Common myeloid progenitor, CD34-positive (primary cell): Measurements from ENCODE around the gene PGLYRP4.
"Not testable (repeated sequence)": the region's sequence is repeated elsewhere in the genome, so short reads cannot be mapped to it uniquely, and the experiment has no call there.

ENCODE experiments used
- CTCF ChIA-PET: fragments of 350-600 bp; sonication (Branson Sonifier 250); formaldehyde crosslinking; loops from one replicate; lab custom pipeline; 2021; ENCODE audit warnings: antibody characterized with exemption; lab: Charles Lee
- POLR2A ChIA-PET: fragments of 350-600 bp; sonication (Branson Sonifier 250); formaldehyde crosslinking; loops from one replicate; lab custom pipeline; 2021; ENCODE audit warnings: antibody characterized with exemption; lab: Charles Lee
- DNase-seq, 3 donors: peaks; one replicate each; pipeline versions ENCODE4 v3.0.0 to v3.0.0-alpha.2; 2013
- H3K27ac ChIP-seq, 2 experiments: 1 replicate in 1 of 2; 2 replicates in 1 of 2; pipeline ENCODE4 v1.7.0; 2013; ENCODE audit warnings: inconsistent platforms in 2 of 2, low read length in 2 of 2, mild to moderate bottlenecking in 2 of 2, low read depth in 1 of 2, moderate library complexity in 1 of 2; ENCODE audit not compliant: severe bottlenecking in 2 of 2, insufficient read depth in 1 of 2, poor library complexity in 1 of 2
- H3K27me3 ChIP-seq, 5 experiments: replicated peaks in 2 of 5; 1 replicate in 3 of 5; 2 replicates in 2 of 5; pipeline versions ENCODE4 v1.6.1 to v1.7.0; 2013; ENCODE audit warnings: low read length in 4 of 5, mild to moderate bottlenecking in 2 of 5, moderate library complexity in 2 of 5, inconsistent platforms in 1 of 5; ENCODE audit not compliant: insufficient read depth in 5 of 5, control insufficient read depth in 4 of 5
- H3K36me3 ChIP-seq, 4 experiments: 1 replicate in 2 of 4; 2 replicates in 2 of 4; pipeline versions ENCODE4 v1.6.1 to v1.7.0; 2013; ENCODE audit warnings: low read length in 3 of 4, control low read depth in 1 of 4, mild to moderate bottlenecking in 1 of 4; ENCODE audit not compliant: control insufficient read depth in 4 of 4, insufficient read depth in 4 of 4
- H3K4me1 ChIP-seq, 4 experiments: 1 replicate in 3 of 4; 2 replicates in 1 of 4; pipeline versions ENCODE4 v1.6.1 to v1.7.1; 2013; ENCODE audit warnings: low read length in 3 of 4, mild to moderate bottlenecking in 3 of 4, control low read depth in 1 of 4, inconsistent platforms in 1 of 4, moderate library complexity in 1 of 4; ENCODE audit not compliant: control insufficient read depth in 4 of 4, insufficient read depth in 4 of 4; ENCODE audit errors: control extremely low read depth in 1 of 4
- H3K4me3 ChIP-seq, 7 experiments: 1 replicate in 4 of 7; 2 replicates in 3 of 7; pipeline versions ENCODE4 v1.5.1 to v1.7.0; 2013; ENCODE audit warnings: mild to moderate bottlenecking in 7 of 7, low read length in 6 of 7, moderate library complexity in 6 of 7, inconsistent platforms in 2 of 7, low read depth in 2 of 7, control low read depth in 1 of 7; ENCODE audit not compliant: insufficient read depth in 4 of 7, control insufficient read depth in 1 of 7; ENCODE audit errors: extremely low read depth in 1 of 7
- H3K9me3 ChIP-seq, 5 experiments: 1 replicate in 4 of 5; 2 replicates in 1 of 5; pipeline versions ENCODE4 v1.6.1 to v1.7.1; 2013; ENCODE audit warnings: low read length in 4 of 5, mild to moderate bottlenecking in 2 of 5, inconsistent platforms in 1 of 5, low read depth in 1 of 5, moderate library complexity in 1 of 5; ENCODE audit not compliant: control insufficient read depth in 4 of 5, insufficient read depth in 2 of 5; ENCODE audit errors: control extremely low read depth in 1 of 5
- WGBS: methylation state at CpG from one replicate; pipeline ENCODE4 v1.1.5; 2013; ENCODE audit not compliant: insufficient coverage; 5-methylcytosine and 5-hydroxymethylcytosine counted together

PGLYRP4 gene

DNA sequence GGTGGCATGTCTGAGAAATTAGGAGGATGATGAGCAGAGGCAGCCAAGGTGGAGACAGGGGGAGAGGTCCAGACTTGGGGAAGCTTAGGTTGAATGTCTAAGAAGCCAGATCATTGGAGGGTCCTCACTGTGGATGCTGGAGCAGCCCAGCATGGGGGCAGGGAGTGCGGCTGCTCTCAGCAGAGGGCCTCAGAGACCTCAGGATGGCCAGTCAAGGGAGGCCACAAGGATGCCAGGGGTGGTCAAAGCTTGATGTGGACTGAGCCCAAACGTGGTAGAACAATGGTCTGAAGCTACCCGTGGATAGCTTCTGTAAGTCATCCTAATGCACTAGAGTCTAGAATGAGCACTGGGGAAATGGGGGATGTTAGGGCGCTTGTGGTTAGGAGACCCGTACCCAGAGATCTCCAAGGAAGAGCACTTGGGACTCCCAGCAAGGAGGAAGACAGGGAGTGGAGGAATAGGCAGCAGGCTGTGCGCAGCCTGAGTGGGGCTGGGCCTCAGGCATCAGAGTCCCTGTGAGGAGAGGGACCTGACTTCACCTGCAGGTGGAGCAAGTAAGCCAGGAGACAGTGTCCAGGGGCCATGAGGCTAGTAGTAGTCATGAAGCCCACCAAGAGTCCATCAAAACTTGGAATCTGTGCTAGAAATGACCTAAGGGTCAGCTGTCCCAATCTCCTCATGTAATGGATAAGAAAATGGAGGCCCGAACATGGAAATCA lies 4.7 kb upstream of the PGLYRP4 start:
- Histone ChIP-seq H3K4me3 (no peak overlapping the region), H3K27me3 (no peaks in the 10 kb centered on the region), H3K9me3 (no peaks in the 10 kb centered on the region), H3K4me1 (peaks cover 2 to 24% (median 19%) of the 10 kb centered on the region in 4 experiments), H3K36me3 (no peaks in the 10 kb centered on the region), H3K27ac (no peak overlapping the region)
- peak in 1 of 3 donors; percentile 28 for DNase-seq
- 90% methylated on average over 7 of the region's 7 CpGs for WGBS
- CTCF ChIA-PET: interaction anchor here (0.7 to 9.1 kb wide), 19 partner anchors 9 to 265 kb away, joined by 3 to 199 read pairs (median 9); partner anchors contain the start of genes PGLYRP3, S100A12 and S100A8
- POLR2A ChIA-PET: interaction anchor here (0.7 kb wide), 1 partner anchor 141 kb away, joined by 3 read pairs; no protein-coding TSS in a partner anchor

DNA sequence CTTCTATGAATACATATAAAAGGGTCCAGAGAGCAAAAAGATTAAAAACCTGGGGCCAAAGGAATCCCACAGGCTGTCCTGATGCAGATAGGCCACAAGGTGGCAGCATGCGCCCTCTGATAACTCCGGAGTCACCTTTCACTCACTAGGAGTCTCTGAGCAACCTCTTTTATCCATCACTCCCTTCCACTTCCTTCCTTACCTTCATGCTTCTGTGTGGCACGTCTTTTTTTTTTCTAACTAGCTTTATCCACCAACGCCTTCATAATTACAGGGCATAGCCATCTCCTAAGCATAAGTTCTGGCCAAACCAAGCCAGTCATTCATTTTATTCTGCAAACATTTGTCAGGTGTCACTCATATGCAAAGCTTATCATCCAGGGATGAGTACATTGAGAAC lies 3.9 kb upstream of the PGLYRP4 start:
- WGBS: 0% methylated on average over 3 of the region's 4 CpGs

DNA sequence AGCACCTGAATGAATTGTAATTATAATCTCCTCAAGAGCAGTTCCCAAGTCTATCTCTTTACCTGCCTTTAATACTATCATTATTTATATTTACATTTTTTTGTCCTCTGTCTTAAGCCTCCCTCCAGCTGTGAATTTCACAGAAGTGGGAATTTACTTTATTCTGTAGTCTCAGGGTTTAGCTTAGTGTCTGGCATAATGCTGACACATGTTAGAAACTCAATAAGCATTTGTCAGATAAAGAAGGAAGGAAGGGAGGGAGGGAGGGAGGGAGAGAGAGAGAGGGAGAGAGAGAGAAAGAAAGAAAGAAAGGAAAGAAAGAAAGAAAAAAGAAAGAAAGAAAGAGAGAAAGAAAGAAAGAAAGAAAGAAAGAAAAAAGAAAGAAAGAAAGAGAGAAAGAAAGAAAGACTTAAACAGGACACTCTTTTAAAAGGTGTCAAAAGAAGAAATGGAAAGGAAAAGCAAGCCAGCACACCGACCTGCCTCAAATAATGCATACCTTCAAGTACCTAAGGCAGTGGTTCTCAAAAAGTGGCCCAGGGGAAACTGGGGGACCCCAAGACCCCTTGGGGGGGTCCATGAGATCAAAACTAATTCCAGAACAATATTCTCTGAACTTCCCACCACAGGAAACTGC lies 1.8 kb upstream of the PGLYRP4 start:
- WGBS: no CpG with 5 or more reads among the region's 1 CpG
- ChIA-PET CTCF (interaction anchor here (8.5 to 9.1 kb wide), 2 partner anchors 55 to 143 kb away, joined by 97 to 199 read pairs; no protein-coding TSS in a partner anchor), POLR2A (no interaction called here)
- no peak overlapping the region for H3K4me3 ChIP-seq
- no peaks in the 10 kb centered on the region for H3K36me3 ChIP-seq
- H3K27me3 ChIP-seq: no peaks in the 10 kb centered on the region
- peaks cover 10 to 19% (median 12%) of the 10 kb centered on the region in 4 experiments for H3K4me1 ChIP-seq
- no peaks in the 10 kb centered on the region for H3K9me3 ChIP-seq
- no peak for DNase-seq
- no peak overlapping the region for H3K27ac ChIP-seq

More for the DNA sequence above, 3.9 kb upstream of the PGLYRP4 start:
- no peak overlapping the region for H3K4me3 ChIP-seq
- ChIA-PET POLR2A (no interaction called here), CTCF (interaction anchor here (0.7 to 9.1 kb wide), 21 partner anchors 9 to 266 kb away, joined by 3 to 199 read pairs (median 9); partner anchors contain the start of genes PGLYRP3, S100A12 and S100A8)
- H3K4me1 ChIP-seq: peaks cover 0 to 16% (median 11%) of the 10 kb centered on the region in 4 experiments
- H3K9me3 ChIP-seq: no peaks in the 10 kb centered on the region
- peak; percentile 61 to 84 (median 80) for DNase-seq
- H3K36me3 ChIP-seq: no peaks in the 10 kb centered on the region
- H3K27me3 ChIP-seq: no peaks in the 10 kb centered on the region
- no peak overlapping the region for H3K27ac ChIP-seq

DNA sequence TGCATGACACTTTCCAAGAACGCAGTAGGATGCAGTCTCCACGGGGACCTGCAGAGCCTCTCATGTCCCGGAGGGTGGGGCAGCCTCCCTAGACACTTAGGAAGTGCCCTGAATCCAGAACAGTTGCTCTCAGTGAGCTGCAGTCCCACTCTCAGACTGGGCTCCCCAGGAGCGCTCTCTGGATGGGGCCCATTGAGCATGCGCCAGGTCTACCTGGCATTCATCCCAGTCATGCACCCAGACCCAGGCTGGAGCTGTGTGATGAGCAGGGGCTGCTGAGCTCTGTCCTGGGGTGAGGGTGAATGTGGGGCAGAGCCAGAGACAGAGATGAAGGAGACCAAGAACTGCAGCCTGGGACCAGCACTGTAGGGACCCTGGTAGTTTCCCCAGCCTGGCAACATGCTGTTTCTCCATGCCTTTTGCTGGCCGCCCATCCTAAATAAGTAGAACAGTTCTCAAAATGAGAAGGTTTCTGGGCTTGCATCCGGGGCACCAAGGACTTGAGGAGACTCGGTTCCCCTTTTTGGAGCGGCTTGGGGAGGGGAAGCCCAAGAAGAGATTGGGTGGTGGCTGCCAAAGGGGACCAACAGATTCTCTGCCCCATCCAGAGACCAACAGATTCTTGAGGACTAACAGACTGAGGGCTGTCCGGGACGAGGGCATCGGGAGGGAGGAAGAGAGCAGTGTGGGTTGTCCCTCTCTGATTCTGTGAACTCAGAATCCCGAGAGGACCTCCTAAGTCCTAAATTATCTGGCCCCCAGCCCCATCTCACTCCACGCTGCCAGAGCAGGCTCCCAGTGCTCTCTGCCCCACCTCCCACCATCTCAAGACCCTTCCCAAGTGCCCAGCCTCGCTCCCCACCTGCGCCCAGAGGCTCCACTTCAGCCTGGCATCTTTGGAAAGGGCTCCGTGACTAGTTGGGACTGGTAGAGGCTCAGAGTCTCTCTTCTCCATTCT lies 1.0 kb upstream of the PGLYRP4 start:
- no peaks in the 10 kb centered on the region for H3K36me3 ChIP-seq
- no peaks in the 10 kb centered on the region for H3K27me3 ChIP-seq
- WGBS: 80% methylated on average over 13 of the region's 17 CpGs
- DNase-seq: no peak
- H3K9me3 ChIP-seq: no peaks in the 10 kb centered on the region
- no peak overlapping the region for H3K27ac ChIP-seq
- H3K4me3 ChIP-seq: no peak overlapping the region
- peaks cover 10 to 27% (median 20%) of the 10 kb centered on the region in 4 experiments for H3K4me1 ChIP-seq
- ChIA-PET POLR2A (no interaction called here), CTCF (interaction anchor here (1.2 to 9.1 kb wide), 6 partner anchors 13 to 152 kb away, joined by 4 to 199 read pairs (median 5); no protein-coding TSS in a partner anchor)

DNA sequence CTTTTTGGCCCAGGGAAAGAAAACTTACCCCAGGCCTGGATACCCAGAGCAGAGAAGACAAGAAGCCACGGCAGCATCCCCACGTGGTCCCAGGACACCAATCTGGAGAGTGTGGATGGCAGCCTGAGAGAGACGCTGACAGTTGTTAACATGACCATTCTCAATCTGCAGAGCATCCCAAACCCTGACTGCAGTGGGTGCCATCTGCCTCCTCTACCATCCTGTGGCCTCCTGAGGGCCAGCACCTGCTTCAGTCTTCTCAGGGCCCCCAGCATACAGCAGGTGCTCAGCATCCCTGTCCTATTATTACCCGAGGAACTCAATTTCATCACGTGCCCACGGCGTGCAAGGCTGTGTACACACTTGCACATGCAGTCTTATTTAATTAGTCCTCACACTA lies 785 bp downstream of the PGLYRP4 start:
- ChIA-PET CTCF (interaction anchor here (0.8 to 8.5 kb wide), 5 partner anchors 10 to 224 kb away, joined by 3 to 199 read pairs (median 3); partner anchors contain the start of gene S100A9), POLR2A (no interaction called here)
- Histone ChIP-seq H3K4me3 (no peak overlapping the region), H3K9me3 (no peaks in the 10 kb centered on the region), H3K27ac (no peak overlapping the region), H3K36me3 (no peaks in the 10 kb centered on the region), H3K27me3 (no peaks in the 10 kb centered on the region), H3K4me1 (peaks cover 17 to 45% (median 38%) of the 10 kb centered on the region in 4 experiments)
- DNase-seq: no peak
- WGBS: 82% methylated on average over 6 of the region's 7 CpGs

GRCh38 chr1:153347049-153347448 lies 1.6 kb downstream of the PGLYRP4 start:
- H3K27ac ChIP-seq, H3K9me3 ChIP-seq, H3K36me3 ChIP-seq, H3K27me3 ChIP-seq, H3K4me3 ChIP-seq, DNase-seq, POLR2A ChIA-PET: not testable (repeated sequence)
- H3K4me1 ChIP-seq: peaks cover 25 to 53% (median 46%) of the 10 kb centered on the region in 4 experiments
- WGBS: 100% methylated on average over 4 of the region's 14 CpGs
- CTCF ChIA-PET: interaction anchor here (1.6 to 2.0 kb wide), 2 partner anchors 11 to 148 kb away, joined by 3 to 8 read pairs; partner anchors contain the start of gene S100A9
